K562 (cell line): Measurements from ENCODE around the gene MSH2. TPM values are rescaled to one million over a fixed set of nuclear protein-coding genes. Genes with fewer than 3 reads are reported as not detected.

Experiments
- AFF1 ChIP-seq, 2 experiments: fragments of 450-650 bp; IDR thresholded peaks; 2 replicates each; pipeline ENCODE4 v1.6.1; 2018; ENCODE audit warnings: mild to moderate bottlenecking in 2 of 2, low read depth in 1 of 2; ENCODE audit not compliant: partially characterized antibody in 2 of 2
- AFF4 ChIP-seq: sonication (generic); formaldehyde crosslinking; IDR thresholded peaks from 2 replicates; pipeline ENCODE4 v1.8.0; 2023; ENCODE audit warnings: mild to moderate bottlenecking, missing genetic modification reagents
- ATF1 ChIP-seq, 2 experiments: fragments of 450-650 bp in 1 of 2; IDR thresholded peaks; 2 replicates each; pipeline ENCODE4 v1.6.1; 2016; ENCODE audit warnings: missing compliant biosample characterization in 1 of 2, missing genetic modification characterization in 1 of 2
- ATF3 ChIP-seq, 2 experiments: fragments of 450-650 bp in 1 of 2; sonication (generic) in 1 of 2; formaldehyde crosslinking in 1 of 2; IDR thresholded peaks in 1 of 2; conservative IDR thresholded peaks in 1 of 2; 2 replicates each; pipeline versions ENCODE4 v1.6.1 to v1.8.1; 2016 to 2023; ENCODE audit warnings: mild to moderate bottlenecking in 2 of 2, moderate library complexity in 2 of 2, inconsistent platforms in 1 of 2, missing genetic modification reagents in 1 of 2
- CBFB ChIP-seq: sonication (generic); formaldehyde crosslinking; IDR thresholded peaks from 2 replicates; pipeline ENCODE4 v1.4.0; 2020; ENCODE audit warnings: mild to moderate bottlenecking, missing genetic modification reagents
- CREB3L1 ChIP-seq: fragments of 450-650 bp; IDR thresholded peaks from 2 replicates; pipeline ENCODE4 v1.6.1; 2014; ENCODE audit warnings: low read depth, mild to moderate bottlenecking, moderate library complexity, borderline replicate concordance
- CTCFL ChIP-seq: IDR thresholded peaks from 2 replicates; pipeline ENCODE4 v1.6.1; 2011; ENCODE audit warnings: borderline replicate concordance, low read depth, mild to moderate bottlenecking, moderate library complexity, low read length; ENCODE audit not compliant: insufficient read depth, poor library complexity, severe bottlenecking
- MIER1 ChIP-seq: fragments of 450-650 bp; IDR thresholded peaks from 2 replicates; pipeline ENCODE4 v1.6.1; 2016; ENCODE audit warnings: antibody characterized with exemption, mild to moderate bottlenecking, low read depth
- NR2C2 ChIP-seq, 2 experiments: fragments of 200-800 bp in 1 of 2; sonication (Bioruptor generic) in 1 of 2; sonication (generic) in 1 of 2; formaldehyde crosslinking in 1 of 2; IDR thresholded peaks; 2 replicates each; pipeline versions ENCODE4 v1.6.1 to v1.8.0; 2016 to 2022; ENCODE audit warnings: mild to moderate bottlenecking in 1 of 2, missing compliant biosample characterization in 1 of 2, missing genetic modification characterization in 1 of 2, missing genetic modification reagents in 1 of 2
- SNIP1 ChIP-seq: fragments of 450-650 bp; IDR thresholded peaks from 2 replicates; pipeline ENCODE4 v1.7.1; 2017; ENCODE audit warnings: low read depth, mild to moderate bottlenecking
- TCFL5 ChIP-seq: fragments of 250-450 bp; sonication (Bioruptor Pico); conservative IDR thresholded peaks from 2 replicates; pipeline ENCODE4 v1.6.1; 2021; ENCODE audit warnings: mild to moderate bottlenecking, moderate library complexity, matching md5 sums
- polyA plus RNA-seq, 8 experiments: library from polyadenylated mRNA; depleted of rRNA in 4 of 8; stranded (reverse) in 5 of 8; unstranded in 3 of 8; fragments of >200 nt; fragmentation: Nextera tagmentation in 2 of 8; fragmentation: Illumina TruSeq in 1 of 8; extraction: Ambion mirVana in 2 of 8; extraction: Trizol in 1 of 8; gene quantifications; 2 replicates each; pipeline versions ENCODE4 v1.2.1 to v1.2.3, GENCODE V29; 2011 to 2014; ENCODE audit warnings: inconsistent platforms in 1 of 8, missing spikeins in 1 of 8
- total RNA-seq, 7 experiments: library from RNA; depleted of rRNA in 6 of 7; stranded (reverse); fragments of >200 nt in 6 of 7; fragmentation: Illumina TruSeq in 2 of 7; extraction: Trizol in 2 of 7; gene quantifications; 2 replicates each; pipeline versions ENCODE4 v1.2.1 to v1.2.3, GENCODE V29; 2011 to 2021; ENCODE audit warnings: low replicate concordance in 1 of 7

Gene MSH2
- total and polyA plus RNA-seq, 9 of the 15 experiments (the other 6 are each of a cell fraction or from before 2014, with no cell fraction given), result 51.8 to 139 (median 113) TPM

- TF ChIP-seq CREB3L1 (no peak; the same call in 1 of the 2 replicates), MIER1 (no peak), NR2C2 (CRISPR knock-in tag; IDR thresholded peaks at IDR 0.05) (peak; percentile 41; the same call in 1 of the 2 replicates), NR2C2 (tag; IDR thresholded peaks at IDR 0.05) (peak; percentile 66), SNIP1 (no peak), AFF4 (0 out of 2 replicates have a peak, but pooled peaks have one; percentile 97), ATF1 (CRISPR knock-in tag; IDR thresholded peaks at IDR 0.05) (no peak), ATF1 (tag; IDR thresholded peaks at IDR 0.05) (peak; percentile 89), CTCFL (no peak), AFF1 (IDR thresholded peaks at IDR 0.05; ENCODE audit: low read depth in 1 of 2, partially characterized antibody in 2 of 2) (no peak), TCFL5 (no peak), CBFB (CRISPR knock-in tag) (peak; percentile 96), ATF3 (IDR thresholded peaks at IDR 0.05) (0 out of 2 replicates have a peak, but pooled peaks have one; percentile 1), ATF3 (CRISPR knock-in tag; conservative IDR thresholded peaks at IDR 0.05) (no peak; the same call in 1 of the 2 replicates)
Measured at GRCh38 chr2:47402805-47403608, at the start of gene MSH2 (continued).
